Activated CD4-positive, alpha-beta T cell treated with anti-CD3 and anti-CD28 coated beads, Interleukin-2, amount 50 U/mL, for 48 hours (primary cell): ENCODE measurements around the gene ZNF557.
"Not testable (repeated sequence)": the region's sequence is repeated elsewhere in the genome, so short reads cannot be mapped to it uniquely, and the experiment has no call there.

Experiments
- DNase-seq, 2 experiments: peaks; one replicate each; pipeline ENCODE4 v3.0.0-alpha.2; 2020

ZNF557 gene

GRCh38 chr19:7069042-7069903, at the start of gene ZNF557:
ZNF557 (plus strand) TSS chr19:7069703; CDS start chr19:7075075, 5,372 bp downstream.
- peak; percentile 99 for DNase-seq

- not testable (repeated sequence) for DNase-seq
These were observed 48.2 kb upstream of the ZNF557 start, which contains the start of gene MBD3L2B for GRCh38 chr19:7021331-7021730. MBD3L2B (minus strand) TSS chr19:7021431; CDS start chr19:7021397, 34 bp downstream.

DNA sequence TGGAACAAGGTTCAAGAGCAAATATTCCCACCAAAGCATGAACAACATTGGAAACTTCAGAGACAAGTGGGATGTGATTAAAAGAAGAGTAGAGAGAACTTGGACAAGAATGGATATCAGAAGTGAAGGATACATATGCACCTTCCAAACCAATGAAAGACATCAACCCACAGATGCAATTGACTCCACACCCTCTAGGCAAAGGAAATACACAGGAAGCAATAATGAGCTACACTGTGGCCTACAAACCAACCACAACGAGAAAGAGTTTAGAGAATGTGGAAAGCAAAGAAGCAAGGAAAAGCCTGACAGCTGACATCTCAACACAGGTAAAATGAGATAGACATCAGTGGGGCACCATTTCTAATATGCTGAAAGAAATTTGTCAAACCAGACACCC, 40.7 kb upstream of the ZNF557 start:
- not testable (repeated sequence) for DNase-seq

GRCh38 chr19:7030278-7030677, 39.2 kb upstream of the ZNF557 start, which contains the start of gene MBD3L5:
MBD3L5 (plus strand) TSS chr19:7030578; CDS start chr19:7030612, 34 bp downstream.
- not testable (repeated sequence) for DNase-seq

DNA sequence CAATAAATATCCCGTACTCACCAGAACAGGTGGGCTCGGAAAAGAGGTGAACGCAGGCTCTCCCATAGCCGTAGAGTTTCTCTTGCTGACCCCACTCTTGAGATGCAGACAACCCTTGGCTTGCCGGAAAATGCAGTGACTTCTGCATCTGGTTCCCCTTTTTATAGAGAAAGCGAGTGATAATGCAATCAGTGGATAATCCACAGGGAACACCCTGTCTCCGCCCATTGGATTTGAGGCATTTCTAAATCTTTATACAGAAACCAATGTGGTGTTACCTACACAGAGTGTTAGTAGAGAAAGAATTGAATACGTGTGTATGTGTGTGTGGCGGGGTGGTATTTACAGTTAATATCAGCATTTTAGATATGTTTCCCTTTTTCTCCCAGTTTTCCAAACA, 29.4 kb upstream of the ZNF557 start, which contains the start of gene MBD3L4:
Gene MBD3L4 (minus strand): TSS at position 101 of the 400 bp plus-strand sequence. CDS start 35 bp downstream, at position 66.
- DNase-seq, result not testable (repeated sequence)

- not testable (repeated sequence) for DNase-seq
These were observed 27.9 kb upstream of the ZNF557 start for GRCh38 chr19:7041563-7041962.

DNA sequence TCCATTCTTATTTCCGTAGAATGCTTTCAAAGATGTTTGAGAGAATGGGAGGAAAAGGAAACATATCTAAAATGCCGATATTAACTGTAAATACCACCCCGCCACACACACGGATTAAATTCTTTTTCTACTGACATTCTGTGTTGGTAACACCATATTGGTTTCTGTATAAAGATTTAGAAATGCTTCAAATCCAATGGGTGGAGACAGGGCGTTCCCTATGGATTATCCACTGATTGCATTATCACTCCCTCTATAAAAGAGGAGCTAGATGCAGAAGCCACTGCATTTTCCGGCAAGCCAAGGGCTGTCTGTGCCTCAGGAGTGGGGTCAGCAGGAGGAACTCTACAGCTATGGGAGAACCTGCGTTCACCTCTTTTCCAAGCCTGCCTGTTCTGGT, 20.5 kb upstream of the ZNF557 start, which contains the start of gene MBD3L2:
Gene MBD3L2 (plus strand): TSS at position 301 of the 400 bp plus-strand sequence. CDS start 53 bp downstream, at position 354.
- DNase-seq, result not testable (repeated sequence)

GRCh38 chr19:7051421-7051820, 18.1 kb upstream of the ZNF557 start:
- DNase-seq, result not testable (repeated sequence)

DNA sequence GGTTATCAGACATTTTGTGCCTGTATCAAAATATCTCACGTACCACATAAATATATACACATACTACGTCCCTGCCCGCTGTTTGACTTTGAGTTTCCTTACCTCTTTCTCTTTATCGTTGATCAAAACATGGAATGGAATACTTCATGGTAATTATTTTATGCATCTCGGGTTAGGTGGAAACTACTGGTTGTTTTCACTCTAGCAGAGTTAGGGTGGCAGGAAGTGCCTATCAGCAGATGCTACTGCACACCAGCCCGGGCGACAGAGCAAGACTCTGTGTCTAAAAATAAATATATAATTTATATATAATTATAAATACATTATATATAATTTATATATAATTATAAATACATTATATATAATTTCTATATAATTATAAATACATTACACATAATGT, 16.6 kb upstream of the ZNF557 start:
- not testable (repeated sequence) for DNase-seq

- not testable (repeated sequence) for DNase-seq
These were observed 14.7 kb upstream of the ZNF557 start for GRCh38 chr19:7054635-7055368.

- not testable (repeated sequence) for DNase-seq
These were observed 13.8 kb upstream of the ZNF557 start for GRCh38 chr19:7055679-7056078.

DNA sequence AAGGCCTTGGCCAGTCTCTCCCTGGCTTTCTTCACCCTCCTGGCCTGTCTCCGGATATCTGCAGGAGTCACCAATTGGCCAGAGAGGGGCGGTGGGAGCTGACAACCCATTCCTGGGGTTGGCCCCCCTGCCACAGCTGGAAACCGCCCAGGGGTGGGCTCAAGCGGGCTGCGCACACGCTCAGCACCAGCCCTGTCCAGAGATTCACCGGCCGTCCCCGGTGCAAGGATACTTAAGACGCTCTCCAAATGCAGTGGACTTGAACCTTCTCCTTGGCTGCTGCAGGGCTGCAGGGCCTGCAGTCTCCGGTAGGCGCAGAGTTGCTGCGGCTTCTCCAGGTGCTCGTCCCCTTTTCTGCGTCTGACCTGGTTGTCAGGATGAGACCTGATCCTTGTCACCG, 13.1 kb upstream of the ZNF557 start:
- not testable (repeated sequence) for DNase-seq

- DNase-seq, result not testable (repeated sequence)
These were observed 10.9 kb upstream of the ZNF557 start, which contains the start of gene MBD3L3 for GRCh38 chr19:7058576-7058975. MBD3L3 (minus strand) TSS chr19:7058676; CDS start chr19:7058605, 71 bp downstream.

DNA sequence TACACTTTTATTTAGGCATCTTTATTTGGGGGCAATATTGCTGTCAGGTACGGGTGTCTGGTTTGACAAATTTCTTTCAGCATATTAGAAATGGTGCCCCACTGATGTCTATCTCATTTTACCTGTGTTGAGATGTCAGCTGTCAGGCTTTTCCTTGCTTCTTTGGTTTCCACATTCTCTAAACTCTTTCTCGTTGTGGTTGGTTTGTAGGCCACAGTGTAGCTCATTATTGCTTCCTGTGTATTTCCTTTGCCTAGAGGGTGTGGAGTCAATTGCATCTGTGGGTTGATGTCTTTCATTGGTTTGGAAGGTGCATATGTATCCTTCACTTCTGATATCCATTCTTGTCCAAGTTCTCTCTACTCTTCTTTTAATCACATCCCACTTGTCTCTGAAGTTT, 9.5 kb upstream of the ZNF557 start:
- not testable (repeated sequence) for DNase-seq

GRCh38 chr19:7063339-7063738, 6.2 kb upstream of the ZNF557 start:
- no peak for DNase-seq

DNA sequence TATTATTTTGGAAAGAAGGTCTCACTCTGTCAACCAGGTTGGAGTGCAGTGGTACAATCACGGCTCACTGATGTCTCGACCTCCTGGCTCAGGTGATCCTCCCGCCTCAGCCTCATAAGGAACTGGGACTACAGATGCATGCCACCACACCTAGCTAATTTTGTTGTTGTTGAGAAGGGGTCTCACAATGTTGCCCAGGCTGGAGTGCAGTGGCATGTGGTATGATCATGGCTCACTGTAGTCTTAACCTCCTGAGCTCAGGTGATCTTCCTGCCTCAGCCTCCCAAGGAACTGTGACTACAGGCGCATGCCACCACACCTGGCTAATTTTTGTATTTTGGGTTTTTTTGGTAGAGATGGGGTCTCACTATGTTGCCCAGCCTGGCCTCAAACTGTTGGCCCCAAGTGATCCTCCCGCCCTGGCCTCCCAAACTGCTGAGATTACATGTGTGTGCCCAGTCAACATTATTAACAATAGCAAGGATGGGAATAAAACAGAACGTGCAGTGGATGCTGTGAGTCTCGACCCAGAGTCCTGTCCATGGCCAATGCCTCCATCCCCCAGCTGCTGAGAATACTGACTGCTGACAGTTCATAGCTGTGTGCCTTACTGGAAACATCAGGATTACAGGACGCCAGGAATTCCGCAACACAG, 5.6 kb upstream of the ZNF557 start:
- DNase-seq, result no peak

DNA sequence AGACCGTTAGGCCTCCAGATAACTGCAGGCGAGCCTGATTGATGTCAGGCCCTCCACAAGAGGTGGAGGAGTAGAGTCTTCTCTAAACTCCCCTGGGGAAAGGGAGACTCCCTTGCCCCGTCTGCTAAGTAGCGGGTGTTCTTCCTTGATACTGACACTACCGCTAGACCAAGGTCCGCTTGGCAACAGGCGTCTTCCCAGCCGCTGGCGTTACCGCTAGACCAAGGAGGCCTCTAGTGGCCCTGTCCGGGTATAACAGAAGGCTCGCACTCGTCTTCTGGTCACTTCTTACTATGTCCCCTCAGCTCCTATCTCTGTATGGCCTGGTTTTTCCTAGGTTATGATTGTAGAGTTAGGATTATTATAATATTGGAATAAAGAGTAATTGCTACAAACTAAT, 2.4 kb upstream of the ZNF557 start:
- peak in 1 of 2 experiments; percentile 22 for DNase-seq

- no peak for DNase-seq
These were observed 1.8 kb upstream of the ZNF557 start for GRCh38 chr19:7067716-7068115.

GRCh38 chr19:7068599-7068998, 904 bp upstream of the ZNF557 start:
- no peak for DNase-seq

- no peak for DNase-seq
These were observed 362 bp downstream of the ZNF557 start for GRCh38 chr19:7069904-7070226.

GRCh38 chr19:7072541-7072940, 3.0 kb downstream of the ZNF557 start:
- no peak for DNase-seq

GRCh38 chr19:7074705-7075282, 5.3 kb downstream of the ZNF557 start:
- DNase-seq, result no peak
